NK-92 (cell line): ENCODE data around the gene NUDT8.
"Not testable (repeated sequence)": the region's sequence is repeated elsewhere in the genome, so short reads cannot be mapped to it uniquely, and the experiment has no call there.

Experiments
- DNase-seq: peaks from one replicate; lab custom pipeline; 2025; ENCODE audit not compliant: unreplicated experiment; lab: John Stamatoyannopoulos, UW

The NUDT8 gene

DNA sequence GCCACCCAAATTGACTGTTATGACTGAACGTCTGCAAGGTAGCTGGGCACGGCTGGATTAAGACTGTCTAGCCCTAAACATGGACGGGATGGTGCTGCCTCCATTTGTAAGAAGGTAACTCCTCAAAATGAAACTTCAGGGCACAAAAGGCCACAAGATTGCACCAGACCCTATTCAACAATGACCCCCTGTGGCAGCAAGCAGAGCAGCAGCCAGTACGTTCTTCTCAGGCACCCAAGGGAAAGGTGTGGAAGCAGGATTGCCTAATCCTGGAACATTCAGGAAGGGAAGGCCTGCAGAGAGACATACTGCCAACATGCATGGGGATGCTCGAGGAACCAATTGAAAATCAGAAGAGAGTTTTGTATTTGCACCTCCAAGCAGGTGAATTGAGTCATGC is 14.3 kb upstream of the NUDT8 start:
- no peak for DNase-seq

DNA sequence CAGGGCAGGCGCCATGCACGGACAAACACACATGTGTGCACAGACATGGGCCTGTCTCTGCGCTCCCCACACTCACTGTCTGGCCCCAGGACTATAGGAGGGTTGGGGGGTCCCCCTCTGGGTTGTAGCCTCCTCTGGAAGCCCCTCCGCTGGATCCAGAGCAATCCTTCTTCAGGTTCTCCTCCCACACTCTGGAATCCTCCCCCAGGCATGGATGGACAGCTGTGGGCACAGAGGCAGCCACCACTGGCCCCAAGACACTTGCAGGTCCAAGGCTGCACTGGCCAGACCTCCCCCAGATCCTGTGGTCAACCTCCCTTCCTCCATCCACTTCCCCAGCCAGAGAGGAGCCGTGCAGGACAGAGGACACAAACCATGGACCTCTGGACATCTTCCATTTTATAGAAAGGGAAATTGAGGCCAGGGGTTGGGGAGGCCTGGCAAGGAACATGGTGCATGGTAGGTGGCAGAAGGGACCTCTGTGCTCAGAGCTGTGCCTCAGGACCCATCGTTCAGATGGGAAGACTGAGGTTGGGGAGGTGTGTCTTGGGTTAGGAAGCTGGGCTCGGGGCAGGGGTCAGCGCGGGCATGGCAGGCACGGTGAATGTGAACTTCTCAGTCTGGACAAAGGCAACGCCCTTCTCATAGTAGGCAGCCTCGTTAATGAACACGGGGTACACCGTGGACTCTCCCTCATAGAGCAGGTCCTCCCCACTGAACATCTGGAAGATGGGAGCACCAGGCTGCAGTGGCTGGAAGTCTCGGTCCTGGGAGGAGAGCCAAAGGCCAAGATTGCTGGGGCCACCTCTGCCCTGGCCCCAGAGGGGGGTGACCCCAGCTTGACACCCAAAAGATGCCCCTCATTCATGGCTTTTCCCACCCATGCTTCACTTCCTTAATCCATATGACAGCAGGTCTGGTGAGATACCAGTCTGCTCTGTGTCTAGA is 12.7 kb upstream of the NUDT8 start:
- no peak for DNase-seq

DNA sequence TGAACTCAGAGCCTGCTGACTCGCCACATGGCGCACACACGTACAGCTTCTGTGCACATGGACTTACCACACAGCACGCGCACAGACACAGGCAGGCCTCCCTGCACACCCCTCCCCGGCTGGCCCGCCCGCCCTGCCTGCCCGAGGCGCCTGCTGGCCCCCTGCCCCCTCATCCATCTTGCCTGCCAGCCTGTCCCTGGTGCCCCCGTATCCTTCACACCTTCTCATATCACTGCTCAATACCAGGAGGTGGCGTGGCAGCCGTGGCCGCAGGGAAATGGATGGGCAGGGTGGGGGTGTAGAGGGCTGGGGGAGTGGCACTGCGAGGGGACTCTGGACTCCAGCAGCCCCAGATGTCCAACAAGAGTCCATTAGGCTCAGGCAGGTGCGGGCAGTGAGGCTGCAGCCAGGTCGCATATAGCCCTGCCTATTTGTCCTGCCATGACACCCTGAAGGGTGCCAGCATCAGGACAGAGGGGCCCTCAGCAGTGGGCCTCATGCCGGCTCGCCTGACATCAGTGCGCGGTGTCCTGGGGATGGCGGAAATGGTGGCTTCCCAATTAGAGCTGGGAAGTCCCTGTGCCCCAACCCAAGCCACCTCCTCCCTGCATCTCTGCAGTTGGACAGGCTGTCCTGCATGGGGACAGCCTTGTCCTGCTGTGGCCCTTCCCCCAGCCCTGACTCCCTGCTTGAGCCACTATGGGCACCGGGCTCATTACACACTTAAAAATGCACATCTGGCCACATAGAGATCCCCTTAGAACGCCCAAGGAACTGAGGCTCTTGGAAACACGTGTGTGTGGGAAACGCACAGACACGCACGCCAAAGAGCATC is 11.8 kb upstream of the NUDT8 start:
- DNase-seq: no peak

DNA sequence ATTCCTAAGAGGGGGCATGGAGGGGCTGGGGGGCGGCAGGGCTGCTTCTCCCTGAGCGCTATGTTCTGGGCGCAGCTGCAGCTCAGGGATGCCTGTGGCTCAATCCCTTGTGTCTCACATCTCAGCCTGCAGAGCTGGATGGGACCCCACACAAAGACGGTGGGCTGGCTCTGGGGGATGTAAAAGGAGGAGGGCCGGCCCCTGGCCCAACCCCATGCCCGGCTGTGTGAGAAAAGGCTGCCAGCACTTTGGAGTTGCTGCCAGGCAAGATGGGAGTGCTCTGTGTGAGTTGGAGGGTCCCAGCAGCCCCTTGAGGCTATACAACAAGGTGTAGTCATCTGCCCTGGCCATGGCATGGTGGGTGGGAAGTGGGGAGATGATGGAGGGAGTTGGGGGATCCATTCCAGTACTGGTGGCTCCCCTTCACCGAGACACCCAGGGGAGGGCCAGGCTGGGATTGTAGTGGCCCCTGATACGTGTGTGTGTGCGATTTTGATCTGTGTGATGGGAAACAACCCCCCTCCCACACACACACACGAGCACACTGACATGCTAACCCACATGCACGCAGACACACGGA is 11.1 kb upstream of the NUDT8 start:
- no peak for DNase-seq

DNA sequence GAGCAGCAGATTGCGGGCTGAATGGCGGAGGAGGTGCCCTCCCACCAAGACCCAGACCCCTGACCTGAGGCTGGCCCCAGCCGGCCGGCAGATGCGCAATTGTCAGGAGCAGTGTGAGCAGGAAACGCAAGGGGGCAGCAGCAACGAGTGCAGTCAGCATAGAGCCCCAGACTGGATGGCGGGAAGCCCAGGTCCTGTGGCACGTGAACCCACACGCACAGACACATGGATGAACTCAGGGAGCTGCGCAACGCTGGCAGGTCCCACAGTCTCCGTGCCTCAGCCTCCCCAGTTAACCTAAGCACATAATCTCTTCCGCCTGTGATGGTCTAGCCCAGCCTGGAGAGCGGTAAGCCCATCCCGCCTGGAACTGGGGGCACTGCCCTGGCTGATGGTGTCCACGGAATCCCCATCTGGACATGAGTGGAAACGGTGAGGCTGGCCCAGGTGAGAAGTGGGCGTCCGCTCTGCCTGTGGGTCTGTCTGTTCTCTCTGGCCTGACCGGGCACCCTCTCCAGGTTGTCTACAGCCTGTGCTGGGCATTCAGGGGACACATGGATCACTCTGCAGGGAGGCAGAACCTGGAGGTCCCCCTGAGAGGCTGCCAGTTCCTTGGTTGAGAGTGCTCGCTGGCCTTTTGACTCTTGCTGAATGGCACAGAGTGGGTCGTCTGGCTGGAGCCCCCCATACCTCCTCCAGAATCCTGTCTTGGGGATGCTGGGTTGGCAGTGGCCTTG is 10.5 kb upstream of the NUDT8 start:
- no peak for DNase-seq

DNA sequence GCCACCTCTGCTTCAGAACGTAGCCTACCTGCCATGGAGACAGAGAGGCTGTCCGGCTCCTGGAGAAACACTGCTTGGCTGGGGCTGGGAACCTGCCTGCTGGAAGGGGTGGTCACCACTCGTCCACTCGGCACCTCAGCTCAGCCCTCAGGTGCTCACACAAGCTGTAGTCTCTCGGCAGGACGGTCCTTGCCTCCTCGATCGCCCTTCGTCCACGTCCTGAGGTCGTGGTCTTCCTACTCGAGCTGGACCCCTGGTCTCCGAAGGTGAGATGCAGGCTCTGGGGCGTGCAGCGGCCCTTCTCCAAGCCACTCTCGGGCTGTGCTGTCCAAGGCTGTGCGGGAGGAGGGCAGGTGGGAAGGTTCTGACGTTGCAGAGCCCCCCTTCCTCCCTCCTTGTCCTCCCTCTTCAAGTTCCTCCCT is 9.7 kb upstream of the NUDT8 start, which contains the start of gene TBX10:
Gene TBX10, minus strand, starts transcription at position 326 of the 422 bp plus-strand sequence. Its CDS starts 291 bp downstream, at position 35.
- no peak for DNase-seq

DNA sequence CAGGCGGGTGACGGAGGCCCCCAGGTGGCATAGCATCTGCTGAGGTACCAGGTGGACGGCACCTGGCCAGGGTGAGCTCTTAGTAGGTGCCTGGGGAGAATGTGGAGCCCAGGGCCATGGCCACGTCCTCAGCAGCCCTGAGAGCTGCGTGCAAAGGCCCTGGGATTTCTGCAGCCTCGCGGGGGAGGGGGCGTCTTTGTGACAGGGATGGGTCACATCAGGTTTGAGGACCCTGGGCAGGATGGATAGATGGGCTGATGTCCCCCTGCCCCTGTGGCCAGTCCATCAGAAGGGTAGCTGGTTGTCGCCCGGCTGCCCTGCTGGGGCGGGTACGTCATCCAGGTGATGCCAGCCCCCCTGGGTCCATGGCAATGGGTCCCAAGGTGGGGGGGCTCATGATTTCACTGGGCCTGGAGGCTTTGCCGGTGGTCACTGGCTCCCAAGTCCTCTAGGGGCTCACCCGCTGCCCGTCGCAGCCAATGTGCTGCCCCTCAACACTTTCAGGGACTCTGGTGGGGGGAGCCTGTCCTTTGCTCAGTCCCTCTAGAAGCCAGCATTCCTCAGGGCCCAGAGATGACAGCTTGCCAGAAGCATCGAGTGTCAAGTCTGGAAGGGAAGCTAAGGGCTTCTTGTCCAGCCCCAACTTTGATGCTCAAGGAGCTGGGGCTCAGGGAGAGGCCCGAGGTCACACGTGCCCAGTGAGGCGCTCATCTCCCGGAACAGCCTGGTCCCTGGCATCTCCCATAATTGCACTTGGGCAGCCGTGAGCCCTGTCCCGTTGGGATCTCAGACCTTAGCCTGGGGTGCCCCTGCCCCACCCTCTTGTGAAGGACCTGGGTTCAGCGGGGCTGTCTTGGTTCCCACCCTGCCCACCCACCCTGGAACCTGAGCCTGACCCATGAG is 9.0 kb upstream of the NUDT8 start:
- DNase-seq: no peak

DNA sequence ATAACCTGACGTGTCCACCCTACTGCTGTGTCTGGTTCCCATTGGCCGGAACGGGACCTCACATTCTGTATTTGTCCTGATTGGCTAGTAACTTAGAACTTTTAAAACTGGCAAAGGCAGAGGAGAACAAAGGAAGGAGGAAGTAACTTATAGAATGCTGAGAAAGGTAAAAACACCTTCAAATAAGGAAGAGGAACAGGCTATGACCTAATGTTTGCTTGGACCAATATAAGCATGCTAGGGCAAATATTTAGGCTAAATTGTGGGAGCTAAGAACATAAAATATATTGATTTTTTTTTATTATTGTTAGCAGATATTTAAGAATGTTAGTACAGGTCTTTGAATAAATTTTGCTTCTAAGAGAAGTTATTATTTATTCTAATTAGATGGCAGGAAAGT is 7.7 kb upstream of the NUDT8 start:
- not testable (repeated sequence) for DNase-seq

DNA sequence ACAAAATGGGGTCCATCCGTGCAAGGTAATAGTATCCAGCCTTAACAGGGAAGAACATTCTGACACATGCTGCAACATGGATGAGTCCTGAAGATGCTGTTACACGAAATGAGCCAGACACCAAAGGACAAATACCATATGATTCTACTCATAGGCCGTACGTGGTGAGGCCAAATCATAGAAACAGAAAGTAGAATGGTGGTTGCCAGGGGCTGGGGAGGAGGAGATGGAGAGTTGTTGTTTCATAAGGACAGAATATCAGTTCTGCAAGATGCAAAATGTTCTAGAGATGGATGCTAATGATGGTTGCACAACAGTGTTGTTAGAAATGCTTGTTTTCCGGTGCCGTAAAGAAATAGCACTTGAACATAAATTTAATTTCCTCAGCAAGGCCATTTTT is 7.2 kb upstream of the NUDT8 start:
- no peak for DNase-seq

DNA sequence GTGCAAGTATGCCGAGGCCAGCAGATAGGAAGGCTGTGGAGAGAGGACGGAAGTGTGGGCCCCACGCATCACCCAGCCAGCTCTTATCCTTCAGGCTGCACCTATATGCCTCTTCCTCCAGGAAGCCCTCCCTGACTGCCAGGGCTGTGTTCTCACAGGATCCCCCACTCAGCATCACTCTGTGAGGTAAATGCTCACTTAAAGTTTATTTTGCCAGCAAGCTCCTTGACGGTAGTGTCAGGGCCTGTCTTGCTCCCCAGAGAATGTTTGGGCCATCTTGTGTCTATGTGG is 5.4 kb upstream of the NUDT8 start:
- DNase-seq: no peak

DNA sequence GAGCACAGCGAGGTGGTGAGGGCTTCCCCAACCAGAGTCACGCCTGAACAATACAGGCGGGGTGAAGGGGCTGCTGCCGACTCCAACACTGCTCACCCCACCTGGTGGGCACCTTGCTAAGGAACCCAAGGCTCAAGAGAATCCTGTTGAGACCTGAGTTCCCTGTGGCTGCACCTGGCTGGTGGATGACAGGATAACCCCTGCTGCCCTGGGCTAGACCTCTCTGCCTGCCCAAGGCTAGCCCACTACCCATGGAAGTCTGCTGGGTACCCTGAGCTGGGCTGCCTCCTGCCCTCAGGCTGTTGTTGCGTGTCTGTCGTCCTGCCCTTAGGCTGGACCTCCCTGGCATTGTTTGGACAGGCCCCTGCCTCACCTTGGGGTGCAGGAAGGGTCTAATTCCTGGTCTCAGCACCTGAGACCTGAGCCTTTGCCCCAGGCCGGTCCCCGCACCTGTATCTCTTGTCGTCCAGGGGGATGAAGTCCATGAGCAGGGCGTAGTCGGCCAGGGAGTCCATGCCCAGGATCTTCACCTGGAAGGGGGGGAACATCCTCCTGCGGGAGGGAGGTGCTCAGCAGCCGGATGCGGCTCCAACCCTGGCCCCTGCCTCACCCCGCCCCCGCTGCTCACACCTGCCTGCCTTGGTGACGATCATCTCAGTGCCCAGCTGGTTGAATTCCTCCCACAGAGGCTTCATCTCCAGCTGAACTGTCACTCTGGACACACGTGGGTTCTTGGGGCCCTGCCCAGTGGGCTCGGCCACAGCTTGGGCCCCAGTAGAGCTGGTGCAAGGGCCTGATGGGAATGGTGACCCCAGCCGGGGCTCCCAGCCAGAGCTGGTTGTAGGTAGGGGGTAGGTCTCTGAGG is 4.9 kb upstream of the NUDT8 start:
- no peak for DNase-seq

DNA sequence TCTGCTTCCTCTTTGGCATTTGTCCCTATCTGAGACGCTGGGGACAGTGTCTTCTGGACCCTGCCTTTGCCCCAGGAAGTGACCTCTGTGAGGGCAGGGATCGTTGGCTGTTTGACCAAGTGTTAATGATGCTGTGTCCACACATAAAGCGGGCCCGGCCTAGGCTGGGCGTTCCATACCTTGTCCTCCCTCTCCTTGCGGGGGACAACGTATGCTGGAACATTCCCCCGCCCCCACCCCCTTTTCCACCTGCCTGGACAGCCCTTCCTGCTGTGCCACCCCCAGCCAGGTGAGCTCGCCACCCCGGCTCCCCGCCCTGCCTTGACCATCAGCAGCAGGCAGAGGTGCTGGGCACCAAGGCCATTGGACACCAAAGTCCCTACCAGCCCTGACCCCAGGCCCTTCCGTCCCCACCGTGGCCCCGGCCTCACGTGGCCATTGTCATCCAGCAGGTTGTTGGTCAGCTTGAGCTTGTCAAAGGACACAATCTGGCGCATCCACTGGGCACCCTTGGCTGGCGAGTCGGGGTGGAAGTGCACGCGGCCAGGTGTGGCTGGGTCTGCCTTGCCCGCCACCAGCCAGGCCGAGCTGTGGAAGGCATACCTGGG is 4.1 kb upstream of the NUDT8 start:
- DNase-seq: no peak

DNA sequence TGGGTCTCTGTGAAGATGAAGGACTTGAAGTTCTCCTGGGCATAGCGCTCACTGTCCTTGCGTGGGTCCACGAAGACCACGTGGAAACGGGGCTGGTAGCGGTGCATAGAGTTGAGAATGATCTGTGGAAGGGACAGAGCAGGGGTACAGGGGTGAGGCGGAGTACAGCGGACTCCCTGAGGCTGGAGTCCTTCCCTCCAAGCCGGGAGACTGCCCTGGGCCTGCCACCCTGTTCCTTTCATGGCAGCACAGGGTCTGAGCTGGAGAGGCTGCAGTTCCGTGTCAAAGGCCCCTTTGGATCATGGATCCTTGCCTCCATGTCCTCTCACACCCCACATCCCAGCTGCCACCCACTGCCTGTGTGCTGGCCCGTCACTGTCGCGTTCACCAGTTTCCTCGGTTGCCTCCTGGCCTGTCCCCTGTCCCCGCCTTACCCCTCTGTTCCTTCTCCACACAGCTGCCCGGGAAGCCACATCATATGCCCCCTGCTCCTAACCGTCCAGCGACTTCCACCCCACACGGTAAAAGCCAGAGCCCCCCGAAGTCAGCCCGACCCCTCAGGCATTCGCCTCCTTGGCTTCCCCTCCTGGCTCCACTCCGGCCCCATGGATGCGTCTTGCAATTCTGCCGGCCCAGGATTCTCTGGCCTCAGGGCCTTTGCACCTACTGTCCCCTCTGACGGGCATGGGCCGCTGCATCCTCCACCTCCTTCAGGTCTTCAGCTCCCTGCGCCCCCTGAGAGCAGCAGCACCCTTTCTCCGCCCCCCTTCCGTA is 3.4 kb upstream of the NUDT8 start:
- DNase-seq: no peak

DNA sequence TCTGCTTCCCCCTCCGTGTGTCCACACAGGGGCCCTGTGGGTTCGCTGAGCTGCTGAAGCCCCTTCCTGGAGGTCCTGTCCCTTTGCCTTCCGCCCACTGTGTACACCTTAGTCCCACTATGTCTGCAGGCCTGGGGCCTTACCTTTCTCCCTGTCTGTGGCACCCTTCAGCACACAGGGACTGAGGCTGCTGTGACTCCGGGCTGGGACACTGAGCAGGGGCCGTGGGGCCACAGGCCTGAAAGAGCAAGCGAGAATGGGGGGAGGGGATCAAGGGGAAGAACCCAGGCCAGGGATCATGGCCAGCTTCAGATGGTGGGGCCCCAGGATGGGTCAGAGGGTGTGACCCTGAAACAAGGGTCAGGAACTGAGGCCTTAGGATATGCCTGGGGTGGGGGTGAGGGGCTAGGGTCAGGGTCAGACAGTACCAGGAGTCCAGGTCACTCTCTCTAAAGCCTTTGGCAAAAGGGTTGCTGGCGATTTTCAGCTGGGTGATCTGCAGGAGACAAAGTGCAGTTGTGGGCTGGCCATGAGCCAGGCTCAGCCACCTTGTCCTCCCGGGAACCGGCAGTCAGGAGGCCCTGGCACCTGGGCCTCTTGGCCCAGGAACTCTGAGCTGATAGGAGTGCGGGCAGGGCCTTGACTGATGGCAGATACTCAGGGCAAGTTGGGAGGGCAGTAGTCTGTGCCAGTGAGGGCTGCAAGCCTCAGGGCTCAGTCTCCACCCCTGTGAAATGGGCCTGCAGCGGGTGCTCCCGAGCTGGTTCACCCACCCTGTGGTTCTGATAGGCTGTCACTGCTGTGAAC is 2.6 kb upstream of the NUDT8 start:
- DNase-seq: no peak

DNA sequence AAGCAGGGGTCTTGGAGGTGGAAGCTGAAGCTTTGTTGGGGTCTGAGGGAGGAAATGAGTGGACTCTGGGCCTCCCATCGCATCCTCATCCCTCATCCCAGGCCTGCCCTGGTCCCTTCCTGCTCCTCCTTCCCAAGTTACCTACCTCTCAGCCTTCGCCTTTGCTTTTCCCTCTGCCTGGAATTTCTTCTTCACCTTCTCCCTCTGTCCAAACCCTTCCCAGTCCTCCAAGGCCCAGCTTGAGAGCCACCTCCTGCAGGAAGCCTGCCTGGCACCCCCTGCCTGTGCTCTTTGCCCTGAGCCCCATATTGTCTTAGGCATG is 2.1 kb upstream of the NUDT8 start:
- no peak for DNase-seq

DNA sequence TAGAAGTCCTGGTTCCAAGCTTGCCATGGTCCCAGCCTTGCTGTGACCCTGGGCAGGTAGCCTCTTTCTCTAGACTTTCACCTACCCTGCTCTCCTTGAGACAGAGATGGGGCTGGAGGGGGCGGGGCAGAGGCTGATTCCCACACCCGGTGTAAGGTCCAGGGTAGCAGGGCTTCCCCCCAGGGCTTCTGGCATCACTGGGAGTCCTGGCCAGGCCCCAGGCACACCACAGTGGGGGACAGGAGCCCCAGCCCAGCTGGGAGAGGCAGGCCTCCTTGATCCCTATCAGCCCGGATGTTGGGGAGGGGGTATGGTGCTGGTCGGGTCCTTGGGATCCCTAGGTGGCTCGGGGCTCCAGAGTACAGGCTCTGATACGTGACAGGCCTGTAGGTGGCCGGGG is 1.7 kb upstream of the NUDT8 start:
- no peak for DNase-seq

DNA sequence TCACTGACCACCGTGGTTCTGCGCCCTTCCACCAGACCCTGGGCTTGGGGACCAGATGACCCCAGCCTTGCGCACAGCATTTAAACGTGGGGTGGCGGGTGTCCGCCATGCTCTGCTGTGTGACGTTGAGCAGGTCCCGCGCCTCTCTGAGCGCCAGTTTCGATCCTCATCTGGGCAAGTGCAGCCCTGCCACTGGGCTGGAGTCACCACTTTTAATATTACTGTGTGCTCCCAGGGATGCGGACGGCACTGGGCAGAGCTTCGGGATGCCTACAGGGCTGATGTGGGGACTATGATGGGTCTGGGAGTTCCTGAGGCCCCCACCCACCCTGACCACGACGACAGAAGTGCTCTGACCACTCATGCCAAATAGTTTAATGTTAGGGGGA is 1.2 kb upstream of the NUDT8 start:
- no peak for DNase-seq
